Measurements from ENCODE around the gene ALDH16A1.

DNA sequence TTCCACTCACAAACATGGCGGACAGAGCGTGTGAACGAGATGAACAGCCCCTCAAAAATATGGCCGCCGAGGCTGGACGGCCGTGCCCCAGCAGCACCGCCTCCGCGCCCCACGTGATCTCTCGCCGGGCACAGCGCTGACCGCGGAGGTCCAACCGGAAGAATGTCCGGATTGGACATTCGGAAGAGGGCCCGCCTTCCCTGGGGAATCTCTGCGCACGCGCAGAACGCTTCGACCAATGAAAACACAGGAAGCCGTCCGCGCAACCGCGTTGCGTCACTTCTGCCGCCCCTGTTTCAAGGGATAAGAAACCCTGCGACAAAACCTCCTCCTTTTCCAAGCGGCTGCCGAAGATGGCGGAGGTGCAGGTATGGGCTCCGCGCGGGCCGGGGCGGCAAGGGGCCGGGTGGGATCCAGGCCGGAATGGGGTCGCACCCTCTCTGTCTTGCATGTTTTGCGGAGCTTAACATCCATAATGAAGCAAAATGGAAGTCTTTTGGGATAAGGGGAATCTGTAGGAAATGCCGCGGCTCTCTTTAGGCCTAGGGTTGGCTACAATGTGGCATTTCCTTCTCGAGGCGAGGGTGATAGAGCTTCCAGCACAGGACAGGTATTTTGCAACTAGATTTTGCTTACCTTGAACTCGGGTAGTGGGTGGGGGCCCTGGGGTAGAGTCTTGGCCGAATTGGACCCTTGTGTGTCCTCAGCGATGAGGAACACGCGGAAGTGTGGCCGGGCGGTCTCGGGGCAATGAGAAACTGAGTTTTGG is 34.4 kb downstream of the ALDH16A1 start, which contains the start of gene RPL13A:
- TF ChIP-seq, protein P1, sequence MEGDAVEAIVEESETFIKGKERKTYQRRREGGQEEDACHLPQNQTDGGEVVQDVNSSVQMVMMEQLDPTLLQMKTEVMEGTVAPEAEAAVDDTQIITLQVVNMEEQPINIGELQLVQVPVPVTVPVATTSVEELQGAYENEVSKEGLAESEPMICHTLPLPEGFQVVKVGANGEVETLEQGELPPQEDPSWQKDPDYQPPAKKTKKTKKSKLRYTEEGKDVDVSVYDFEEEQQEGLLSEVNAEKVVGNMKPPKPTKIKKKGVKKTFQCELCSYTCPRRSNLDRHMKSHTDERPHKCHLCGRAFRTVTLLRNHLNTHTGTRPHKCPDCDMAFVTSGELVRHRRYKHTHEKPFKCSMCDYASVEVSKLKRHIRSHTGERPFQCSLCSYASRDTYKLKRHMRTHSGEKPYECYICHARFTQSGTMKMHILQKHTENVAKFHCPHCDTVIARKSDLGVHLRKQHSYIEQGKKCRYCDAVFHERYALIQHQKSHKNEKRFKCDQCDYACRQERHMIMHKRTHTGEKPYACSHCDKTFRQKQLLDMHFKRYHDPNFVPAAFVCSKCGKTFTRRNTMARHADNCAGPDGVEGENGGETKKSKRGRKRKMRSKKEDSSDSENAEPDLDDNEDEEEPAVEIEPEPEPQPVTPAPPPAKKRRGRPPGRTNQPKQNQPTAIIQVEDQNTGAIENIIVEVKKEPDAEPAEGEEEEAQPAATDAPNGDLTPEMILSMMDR (IDR thresholded peaks at IDR 0.05), result no peak
- TF ChIP-seq EZH2 (IDR thresholded peaks at IDR 0.05; ENCODE audit: borderline replicate concordance, insufficient read depth, low read depth, low read length, poor library complexity, severe bottlenecking), result no peak

All from B cell (primary cell).